Raji (cell line): ENCODE data around the gene TEX36.

Experiments used
- POLR2A ChIP-seq: IDR thresholded peaks from 2 replicates; pipeline ENCODE4 v1.6.1; 2011; ENCODE audit warnings: low read depth, low read length, control low read depth; ENCODE audit not compliant: insufficient read depth

Gene TEX36

GRCh38 chr10:125646311-125646710, 36.7 kb downstream of the TEX36 start:
- no peak for TF ChIP-seq POLR2A

DNA sequence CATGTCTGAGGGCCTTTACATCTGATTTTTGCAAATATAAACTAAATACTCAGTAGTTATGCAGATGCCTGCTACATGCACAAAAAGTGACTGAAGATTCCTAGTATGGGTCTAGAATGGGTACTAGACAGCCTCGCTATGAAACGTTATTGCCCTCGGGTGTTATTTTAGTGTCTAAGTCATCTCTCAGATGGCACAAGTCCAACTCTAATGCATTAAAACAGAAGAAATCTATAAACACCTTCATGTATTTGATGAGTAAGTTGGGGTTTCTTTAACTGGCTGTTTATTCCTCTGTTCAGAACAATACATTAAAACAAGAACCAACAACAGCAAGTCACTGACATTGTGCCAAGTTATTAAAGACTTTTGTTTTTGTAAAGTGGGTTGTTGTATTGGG, 41.6 kb downstream of the TEX36 start:
- TF ChIP-seq POLR2A = no peak

GRCh38 chr10:125640653-125641052, 42.3 kb downstream of the TEX36 start:
- TF ChIP-seq POLR2A = no peak

DNA sequence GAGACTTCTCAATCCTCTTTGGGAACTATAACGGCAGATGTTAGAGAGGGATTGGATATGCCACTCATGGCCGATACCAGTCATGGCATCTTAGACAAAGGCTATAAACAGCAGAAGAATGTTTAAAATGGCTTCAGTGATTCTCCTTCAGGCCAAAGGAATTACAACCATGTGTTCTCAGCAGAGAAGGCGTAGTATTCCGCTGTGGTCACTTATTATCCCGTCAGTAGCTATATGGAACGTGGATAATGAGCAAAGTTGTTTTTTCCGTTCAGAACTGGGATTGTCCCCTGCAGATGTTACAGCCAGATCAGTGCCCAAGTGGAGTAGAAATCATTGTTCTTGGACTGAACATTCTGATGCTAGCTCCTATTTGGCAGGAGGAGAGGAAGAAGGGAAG, 43.1 kb downstream of the TEX36 start:
- TF ChIP-seq POLR2A = no peak

GRCh38 chr10:125638555-125638954, 44.4 kb downstream of the TEX36 start:
- no peak for TF ChIP-seq POLR2A

DNA sequence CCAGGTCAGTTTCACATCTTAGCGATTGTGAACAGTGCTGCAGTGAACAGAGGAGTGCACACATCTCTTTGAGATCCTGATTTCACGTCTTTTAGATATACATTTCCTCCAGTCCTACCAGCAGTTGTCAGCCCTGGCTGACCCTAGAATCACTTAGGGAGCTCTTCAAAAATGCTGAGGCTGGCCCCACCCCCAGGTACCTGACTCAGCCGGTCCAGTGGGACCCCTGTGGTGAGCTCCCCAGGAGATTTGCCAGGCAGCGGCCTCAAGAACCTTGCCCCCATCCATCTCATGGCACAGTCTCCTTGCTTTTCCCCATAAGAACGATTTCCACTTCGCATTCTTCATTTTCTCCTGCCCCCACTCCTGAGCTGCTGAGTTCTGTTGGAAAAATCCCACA, 45.5 kb downstream of the TEX36 start:
- TF ChIP-seq POLR2A = no peak

- no peak for TF ChIP-seq POLR2A
Measured at GRCh38 chr10:125634606-125635005, 48.4 kb downstream of the TEX36 start.

- TF ChIP-seq POLR2A = no peak
Measured at GRCh38 chr10:125633517-125633999, 49.4 kb downstream of the TEX36 start.

- no peak for TF ChIP-seq POLR2A
Measured at GRCh38 chr10:125631806-125632205, 51.2 kb downstream of the TEX36 start.

DNA sequence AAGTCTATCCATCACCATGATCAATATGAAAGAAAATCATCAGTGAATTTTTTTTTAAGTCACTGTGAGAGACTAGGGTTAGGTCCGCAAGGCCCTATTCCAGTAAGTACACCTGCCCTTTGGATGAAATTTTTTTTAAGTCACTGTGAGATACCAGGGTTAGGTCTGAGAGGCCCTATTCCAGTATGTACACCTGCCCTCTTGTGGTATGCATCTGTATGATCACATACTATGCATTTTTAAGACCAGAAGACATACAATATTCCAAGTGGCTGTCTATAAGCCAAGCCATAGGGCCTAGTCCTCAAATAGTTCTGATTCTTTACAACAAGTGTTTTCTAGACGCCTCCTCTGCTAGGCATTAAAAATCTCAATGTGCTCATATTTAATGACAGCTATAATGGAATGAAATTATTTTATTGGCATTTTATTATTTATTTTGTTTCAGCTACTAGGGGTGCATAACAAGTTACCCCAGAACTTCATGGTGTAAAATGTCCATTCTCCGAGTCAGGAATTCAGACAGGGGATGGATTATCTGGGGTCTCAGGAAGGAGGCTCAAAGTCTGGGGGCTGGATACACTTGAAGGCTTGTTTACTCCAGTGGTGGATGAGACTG, 53.1 kb downstream of the TEX36 start:
- no peak for TF ChIP-seq POLR2A

GRCh38 chr10:125628104-125629049, 54.6 kb downstream of the TEX36 start:
- no peak for TF ChIP-seq POLR2A

- TF ChIP-seq POLR2A = no peak
Measured at GRCh38 chr10:125627646-125628045, 55.3 kb downstream of the TEX36 start.

DNA sequence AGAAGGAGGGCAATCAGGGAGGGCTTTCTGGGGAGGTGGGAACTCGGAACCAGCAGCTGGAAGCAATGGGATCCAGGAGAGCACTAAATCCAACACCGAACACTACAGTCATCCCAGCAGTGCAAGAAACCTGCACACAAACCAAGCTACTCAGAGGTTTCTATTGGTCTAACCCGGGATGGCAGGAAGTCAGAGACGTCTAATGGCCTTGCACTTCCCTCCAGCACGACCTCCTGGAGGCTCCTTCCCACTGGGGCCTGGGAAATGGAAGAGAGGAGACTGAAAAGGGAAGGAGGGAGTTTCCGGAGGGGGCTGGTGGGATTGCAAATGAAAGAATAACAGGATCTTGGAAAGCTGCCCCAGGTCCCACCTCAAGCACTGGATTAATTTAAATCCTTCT, 56.3 kb downstream of the TEX36 start:
- TF ChIP-seq POLR2A = no peak

GRCh38 chr10:125625586-125625985, 57.4 kb downstream of the TEX36 start:
- TF ChIP-seq POLR2A = no peak

- no peak for TF ChIP-seq POLR2A
Measured at GRCh38 chr10:125624800-125625199, 58.2 kb downstream of the TEX36 start.

DNA sequence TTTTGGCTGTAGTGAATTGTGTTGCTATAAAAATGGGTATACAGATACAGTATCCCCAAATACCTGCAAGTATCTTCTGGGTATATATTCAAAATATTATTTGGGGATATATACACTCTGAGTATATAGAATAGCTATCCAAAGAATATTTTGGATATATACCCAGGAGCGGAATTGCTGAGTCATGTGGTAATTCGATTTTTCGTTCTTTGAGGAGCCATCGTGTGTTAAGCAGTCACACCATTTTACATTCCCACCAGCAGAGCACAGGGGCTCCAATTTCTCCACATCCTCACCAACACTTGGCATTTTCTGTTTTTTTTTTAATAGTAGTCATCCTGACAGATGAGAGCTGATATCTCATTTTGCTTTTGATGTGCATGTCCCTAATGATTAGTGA, 61.9 kb downstream of the TEX36 start:
- no peak for TF ChIP-seq POLR2A
